IgD-negative memory B cell (primary cell): Measurements from ENCODE around the gene TRAPPC10. TPM values are rescaled to one million over a fixed set of nuclear protein-coding genes. Genes with fewer than 3 reads are reported as not detected.

ENCODE experiments used
- H3K27ac Mint-ChIP-seq, 3 donors: one replicate each; pipeline ENCODE4 v1.8.0; 2020 to 2022; ENCODE audit warnings: mild to moderate bottlenecking in 3 of 3, mixed read lengths in 3 of 3, moderate library complexity in 1 of 3
- H3K27me3 Mint-ChIP-seq: one replicate; pipeline ENCODE4 v1.8.0; 2021; ENCODE audit warnings: mixed read lengths
- H3K36me3 Mint-ChIP-seq: one replicate; pipeline ENCODE4 v1.8.0; 2020; ENCODE audit warnings: mild to moderate bottlenecking, mixed read lengths
- H3K4me1 Mint-ChIP-seq, 3 donors: one replicate each; pipeline ENCODE4 v1.8.0; 2020 to 2022; ENCODE audit warnings: mixed read lengths in 3 of 3, mild to moderate bottlenecking in 1 of 3
- H3K4me3 Mint-ChIP-seq, 4 donors: one replicate each; pipeline ENCODE4 v1.8.0; 2020 to 2022; ENCODE audit warnings: mild to moderate bottlenecking in 4 of 4, mixed read lengths in 4 of 4, moderate library complexity in 3 of 4
- H3K9me3 Mint-ChIP-seq, 3 donors: one replicate each; pipeline ENCODE4 v1.8.0; 2020 to 2021; ENCODE audit warnings: mixed read lengths in 3 of 3, mild to moderate bottlenecking in 1 of 3
- polyA plus RNA-seq: library from polyadenylated mRNA; unstranded; fragments of 300-500 nt; fragmentation: Illumina TruSeq; gene quantifications from one replicate; pipeline ENCODE4 v1.2.3, GENCODE V29; 2021

TRAPPC10 gene
- polyA plus RNA-seq, 1 donor from 2014 or later = 17.9 TPM

- H3K4me1 Mint-ChIP-seq = peaks cover 10 to 11% (median 10%) of the 10 kb centered on the region in 3 donors
- no peaks in the 10 kb centered on the region for H3K9me3 Mint-ChIP-seq
- H3K4me3 Mint-ChIP-seq = no peak overlapping the region
- H3K27me3 Mint-ChIP-seq = no peaks in the 10 kb centered on the region
- H3K27ac Mint-ChIP-seq = no peak overlapping the region
- peaks cover 1% of the 10 kb centered on the region for H3K36me3 Mint-ChIP-seq
Measured at GRCh38 chr21:44052071-44052829, 40.1 kb downstream of the TRAPPC10 start.

GRCh38 chr21:44052830-44053226 lies 40.7 kb downstream of the TRAPPC10 start:
- Mint-ChIP-seq H3K27ac (no peak overlapping the region), H3K36me3 (peaks cover 1% of the 10 kb centered on the region), H3K27me3 (no peaks in the 10 kb centered on the region), H3K4me3 (no peak overlapping the region), H3K9me3 (no peaks in the 10 kb centered on the region), H3K4me1 (peaks cover 5 to 7% (median 6%) of the 10 kb centered on the region in 3 donors)

GRCh38 chr21:44053567-44053966 lies 41.5 kb downstream of the TRAPPC10 start:
- no peaks in the 10 kb centered on the region for H3K9me3 Mint-ChIP-seq
- H3K27ac Mint-ChIP-seq = no peak overlapping the region
- no peaks in the 10 kb centered on the region for H3K27me3 Mint-ChIP-seq
- H3K4me1 Mint-ChIP-seq = peaks cover 4 to 7% (median 6%) of the 10 kb centered on the region in 3 donors
- no peak overlapping the region for H3K4me3 Mint-ChIP-seq
- no peaks in the 10 kb centered on the region for H3K36me3 Mint-ChIP-seq

DNA sequence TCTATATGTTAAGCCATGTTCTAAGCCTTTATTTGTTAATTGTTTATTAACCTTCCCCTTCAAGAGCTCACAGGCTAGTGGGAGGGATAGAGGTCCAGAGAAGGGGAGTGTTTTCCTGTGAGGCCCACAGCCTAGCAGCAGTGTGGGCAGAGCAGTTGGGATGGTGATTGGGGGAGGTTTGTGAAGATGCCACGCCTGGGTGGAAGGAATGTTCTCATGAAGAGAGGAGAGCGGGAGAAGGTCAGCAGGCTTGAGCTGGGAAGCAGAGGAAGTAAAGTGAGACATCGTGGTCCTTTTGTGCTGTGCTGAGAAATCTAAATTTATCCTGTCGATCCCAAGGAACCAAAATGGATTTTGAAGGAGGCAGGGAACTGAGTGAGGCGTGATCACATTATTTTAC lies 42.6 kb downstream of the TRAPPC10 start:
- Mint-ChIP-seq H3K27me3 (no peaks in the 10 kb centered on the region), H3K36me3 (peaks cover 3% of the 10 kb centered on the region), H3K9me3 (no peaks in the 10 kb centered on the region), H3K4me1 (peaks cover under 1 to 5% (median 3%) of the 10 kb centered on the region in 3 donors), H3K27ac (no peak overlapping the region), H3K4me3 (no peak overlapping the region)

DNA sequence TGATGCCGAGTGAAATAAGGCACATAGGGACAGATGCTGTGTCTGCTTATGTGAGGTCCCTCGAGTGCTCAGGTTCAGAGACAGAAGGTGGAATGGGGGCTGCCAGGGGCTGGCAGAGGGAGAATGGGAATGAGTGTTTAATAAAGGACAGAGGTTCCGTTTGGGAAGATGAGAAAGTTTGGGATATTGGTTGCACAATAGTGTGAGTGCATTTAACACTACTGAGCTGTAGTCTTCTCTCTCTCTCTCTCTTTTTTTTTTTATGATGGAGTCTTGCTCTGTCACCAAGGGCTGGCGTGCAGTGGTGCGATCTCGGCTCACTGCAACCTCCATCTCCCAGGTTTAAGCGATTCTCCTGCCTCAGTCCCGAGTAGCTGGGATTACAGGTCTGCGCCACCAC lies 44.9 kb downstream of the TRAPPC10 start:
- Mint-ChIP-seq H3K4me1 (peaks cover 0 to 5% (median 0%) of the 10 kb centered on the region in 3 donors), H3K9me3 (no peaks in the 10 kb centered on the region), H3K27me3 (no peaks in the 10 kb centered on the region), H3K4me3 (no peak overlapping the region), H3K36me3 (peaks cover 3% of the 10 kb centered on the region), H3K27ac (peak overlapping the region in 1 of 3 donors; percentile 99)

GRCh38 chr21:44057960-44058651 lies 46.0 kb downstream of the TRAPPC10 start:
- Mint-ChIP-seq H3K27ac (peak overlapping the region in 2 of 3 donors; percentile 48 to 99), H3K4me1 (peaks cover 0 to 5% (median 0%) of the 10 kb centered on the region in 3 donors), H3K36me3 (peaks cover 5% of the 10 kb centered on the region), H3K9me3 (no peaks in the 10 kb centered on the region), H3K4me3 (peak overlapping the region in 1 of 4 donors; percentile 63), H3K27me3 (no peaks in the 10 kb centered on the region)

- peaks cover 0 to 5% (median 0%) of the 10 kb centered on the region in 3 donors for H3K4me1 Mint-ChIP-seq
- H3K27ac Mint-ChIP-seq = peak overlapping the region in 2 of 3 donors; percentile 48 to 64
- peaks cover 5% of the 10 kb centered on the region for H3K36me3 Mint-ChIP-seq
- H3K27me3 Mint-ChIP-seq = no peaks in the 10 kb centered on the region
- H3K4me3 Mint-ChIP-seq = no peak overlapping the region
- H3K9me3 Mint-ChIP-seq = no peaks in the 10 kb centered on the region
Measured at GRCh38 chr21:44058652-44058964, 46.5 kb downstream of the TRAPPC10 start.

DNA sequence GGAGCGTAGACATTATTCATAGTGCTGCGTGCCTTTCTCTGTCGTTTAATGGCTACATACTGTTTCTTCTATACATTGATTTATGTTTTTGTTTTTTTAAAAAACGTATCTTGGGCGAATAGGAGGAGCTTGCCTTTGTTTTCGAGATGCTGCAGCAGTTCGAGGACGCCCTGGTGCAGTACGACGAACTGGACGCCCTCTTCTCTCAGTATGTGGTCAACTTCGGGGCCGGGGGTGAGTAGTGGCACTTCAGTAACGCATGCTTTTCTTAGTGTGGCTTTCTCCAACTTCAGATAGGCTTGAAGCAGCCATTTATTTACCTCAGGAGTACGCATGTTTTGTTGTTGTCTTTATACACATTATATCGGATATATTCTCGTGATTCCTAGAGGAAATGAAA lies 46.9 kb downstream of the TRAPPC10 start:
- H3K36me3 Mint-ChIP-seq = peaks cover 5% of the 10 kb centered on the region
- no peaks in the 10 kb centered on the region for H3K27me3 Mint-ChIP-seq

DNA sequence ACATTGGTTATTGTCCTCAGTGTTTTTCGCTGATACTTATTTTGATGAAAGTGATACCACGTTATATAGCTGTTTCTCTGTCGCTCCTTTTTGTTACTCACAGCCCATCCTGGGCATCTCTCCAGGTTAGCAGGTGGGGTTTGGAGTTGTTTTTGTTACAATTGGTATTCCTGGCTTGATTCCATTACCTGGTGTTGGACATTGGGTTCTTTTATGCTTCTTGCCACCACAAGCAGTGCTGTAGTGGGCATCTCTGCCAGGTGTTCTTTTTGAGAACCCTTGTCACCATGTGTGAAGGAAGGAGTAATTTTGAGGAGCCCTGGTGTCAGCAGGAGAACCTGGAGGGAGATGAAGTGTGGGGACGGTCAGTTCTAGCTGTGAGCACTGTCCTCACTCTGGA lies 47.6 kb downstream of the TRAPPC10 start:
- no peak overlapping the region for H3K4me3 Mint-ChIP-seq
- H3K9me3 Mint-ChIP-seq = no peaks in the 10 kb centered on the region
- H3K4me1 Mint-ChIP-seq = peaks cover 0 to 5% (median 3%) of the 10 kb centered on the region in 3 donors
- peaks cover 5% of the 10 kb centered on the region for H3K36me3 Mint-ChIP-seq
- H3K27ac Mint-ChIP-seq = no peak overlapping the region
- no peaks in the 10 kb centered on the region for H3K27me3 Mint-ChIP-seq

More for the DNA sequence above, 46.9 kb downstream of the TRAPPC10 start:
- peak overlapping the region in 2 of 3 donors; percentile 48 to 64 for H3K27ac Mint-ChIP-seq
- H3K4me1 Mint-ChIP-seq = peaks cover 0 to 3% (median 0%) of the 10 kb centered on the region in 3 donors
- no peaks in the 10 kb centered on the region for H3K9me3 Mint-ChIP-seq
- no peak overlapping the region for H3K4me3 Mint-ChIP-seq

DNA sequence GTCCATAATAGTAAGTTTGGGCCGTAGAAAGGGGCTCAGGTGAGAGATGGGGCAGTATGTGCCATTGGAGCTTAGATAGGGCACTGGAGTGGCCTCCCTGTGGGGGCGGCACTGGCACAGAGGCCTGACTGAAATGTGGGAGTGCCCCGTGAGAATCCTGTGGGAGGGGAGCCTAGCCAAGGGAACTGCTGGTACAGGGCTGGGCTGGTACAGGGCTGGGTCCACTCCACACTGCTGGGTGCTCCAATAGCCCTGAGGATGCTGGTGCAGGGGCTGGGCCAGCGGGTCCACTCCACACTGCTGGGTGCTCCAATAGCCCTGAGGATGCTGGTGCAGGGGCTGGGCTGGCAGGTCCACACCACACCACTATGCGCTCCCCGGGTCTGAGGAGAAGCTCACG lies 50.3 kb downstream of the TRAPPC10 start:
- no peak overlapping the region for H3K4me3 Mint-ChIP-seq
- H3K36me3 Mint-ChIP-seq = peaks cover 5% of the 10 kb centered on the region

GRCh38 chr21:44063151-44063912 lies 51.2 kb downstream of the TRAPPC10 start:
- Mint-ChIP-seq H3K27ac (peak overlapping the region; percentile 47 to 94 (median 79)), H3K36me3 (peaks cover 5% of the 10 kb centered on the region), H3K9me3 (no peaks in the 10 kb centered on the region), H3K4me1 (peaks cover 0 to 18% (median 13%) of the 10 kb centered on the region in 3 donors), H3K27me3 (no peaks in the 10 kb centered on the region), H3K4me3 (no peak overlapping the region)

More for the DNA sequence above, 50.3 kb downstream of the TRAPPC10 start:
- Mint-ChIP-seq H3K4me1 (peaks cover 0 to 18% (median 13%) of the 10 kb centered on the region in 3 donors), H3K27me3 (no peaks in the 10 kb centered on the region), H3K9me3 (no peaks in the 10 kb centered on the region), H3K27ac (peak overlapping the region in 1 of 3 donors; percentile 47)

DNA sequence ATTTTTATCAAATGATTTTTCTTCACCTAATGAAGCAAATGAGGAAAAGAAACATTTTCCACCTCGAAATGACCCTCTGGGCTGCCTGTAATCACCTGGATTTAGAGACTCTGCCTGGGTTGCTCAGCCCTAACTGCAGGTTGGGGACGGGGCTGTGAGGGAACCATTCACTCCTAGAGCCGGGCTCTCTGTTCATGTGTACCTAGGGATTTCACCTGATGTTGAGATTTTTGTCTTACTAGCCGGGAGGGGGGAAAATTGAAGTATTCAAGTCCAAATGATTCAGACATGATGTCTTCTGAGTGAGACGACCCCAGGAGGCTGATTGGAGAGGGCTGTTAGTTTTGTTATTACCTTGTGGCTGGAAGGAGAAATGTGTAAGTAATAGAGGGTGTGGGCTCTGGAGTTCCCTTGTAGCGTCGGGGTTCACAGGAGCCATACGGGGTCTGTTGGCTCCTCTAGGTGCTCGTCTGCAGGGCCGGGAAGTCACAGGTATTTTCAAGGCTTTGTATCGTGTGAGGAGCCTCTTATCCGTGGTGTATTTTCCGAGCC lies 52.8 kb downstream of the TRAPPC10 start:
- peaks cover 3% of the 10 kb centered on the region for H3K36me3 Mint-ChIP-seq
- peak overlapping the region; percentile 79 to 94 (median 90) for H3K27ac Mint-ChIP-seq
- H3K27me3 Mint-ChIP-seq = no peaks in the 10 kb centered on the region
- peak overlapping the region in 3 of 4 donors; percentile 2 to 56 (median 44) for H3K4me3 Mint-ChIP-seq
- no peaks in the 10 kb centered on the region for H3K9me3 Mint-ChIP-seq
- peaks cover 0 to 16% (median 16%) of the 10 kb centered on the region in 3 donors for H3K4me1 Mint-ChIP-seq

DNA sequence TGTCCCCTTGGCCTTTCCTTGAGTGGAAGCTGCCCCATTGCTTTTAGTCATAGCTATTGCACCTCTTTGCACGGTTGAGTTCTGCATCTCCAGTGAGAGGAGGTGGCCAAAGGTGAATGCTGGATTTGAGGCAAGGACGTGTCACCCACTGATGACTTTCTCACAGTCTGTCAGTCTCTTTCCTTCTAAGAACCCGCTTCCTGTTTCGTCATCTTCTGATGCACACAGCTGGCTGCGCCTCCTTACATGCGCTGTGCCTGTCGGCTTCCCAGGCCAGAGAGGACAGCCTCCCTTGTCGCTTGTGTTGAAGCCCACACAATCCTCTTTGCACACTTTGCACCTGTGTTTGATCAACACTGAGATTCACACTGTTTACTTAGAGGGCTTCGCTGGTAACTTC lies 53.3 kb downstream of the TRAPPC10 start:
- Mint-ChIP-seq H3K9me3 (no peaks in the 10 kb centered on the region), H3K27me3 (no peaks in the 10 kb centered on the region), H3K36me3 (peaks cover 3% of the 10 kb centered on the region), H3K4me3 (peak overlapping the region in 2 of 4 donors; percentile 2 to 44), H3K4me1 (peaks cover 0 to 16% (median 16%) of the 10 kb centered on the region in 3 donors), H3K27ac (peak overlapping the region; percentile 79 to 94 (median 90))

GRCh38 chr21:44066116-44066515 lies 54.0 kb downstream of the TRAPPC10 start:
- no peak overlapping the region for H3K4me3 Mint-ChIP-seq
- no peaks in the 10 kb centered on the region for H3K27me3 Mint-ChIP-seq
- peaks cover 0 to 16% (median 16%) of the 10 kb centered on the region in 3 donors for H3K4me1 Mint-ChIP-seq
- peaks cover 3% of the 10 kb centered on the region for H3K36me3 Mint-ChIP-seq
- H3K9me3 Mint-ChIP-seq = no peaks in the 10 kb centered on the region
- peak overlapping the region; percentile 79 to 94 (median 90) for H3K27ac Mint-ChIP-seq
